Heart left ventricle (tissue), 16 donors: ENCODE data around the gene ATG16L2. TPM values are rescaled to one million over a fixed set of nuclear protein-coding genes. Genes with fewer than 3 reads are reported as not detected.

Experiments used
- ATAC-seq, 4 donors: fragments of 200-7000 bp; cut with Tn5 transposase; one replicate each; pipeline ENCODE4 v1.9.1; 2020 to 2022; ENCODE audit warnings: moderate library complexity in 4 of 4, mild to moderate bottlenecking in 3 of 4, moderate number of reproducible peaks in 1 of 4
- DNase-seq, 5 donors: peaks; one replicate each; pipeline ENCODE4 v3.0.0-alpha.2; 2020
- H3K27ac ChIP-seq, 12 donors: fragments of 200-600 bp; sonication (generic) in 4 of 12; one replicate each; pipeline versions ENCODE4 v1.5.0 to v1.8.0; 2016 to 2022; ENCODE audit warnings: mild to moderate bottlenecking in 2 of 12
- H3K27me3 ChIP-seq, 9 donors: fragments of 200-600 bp; sonication (generic) in 2 of 9; one replicate each; pipeline versions ENCODE4 v1.5.1 to v1.8.0; 2016 to 2022; ENCODE audit warnings: mild to moderate bottlenecking in 3 of 9
- H3K36me3 ChIP-seq, 9 donors: fragments of 200-600 bp; sonication (generic) in 2 of 9; one replicate each; pipeline versions ENCODE4 v1.5.0 to v1.8.0; 2018 to 2022; ENCODE audit warnings: mild to moderate bottlenecking in 2 of 9
- H3K4me1 ChIP-seq, 12 donors: fragments of 200-600 bp; sonication (generic) in 4 of 12; one replicate each; pipeline versions ENCODE4 v1.5.0 to v1.8.0; 2016 to 2022; ENCODE audit warnings: mild to moderate bottlenecking in 3 of 12
- H3K4me3 ChIP-seq, 12 donors: fragments of 200-600 bp; sonication (generic) in 4 of 12; one replicate each; pipeline versions ENCODE4 v1.5.0 to v1.8.0; 2017 to 2022; ENCODE audit warnings: mild to moderate bottlenecking in 9 of 12, moderate library complexity in 4 of 12
- H3K9me3 ChIP-seq, 12 donors: fragments of 200-600 bp; sonication (generic) in 4 of 12; one replicate each; pipeline versions ENCODE4 v1.5.0 to v1.8.0; 2016 to 2022; ENCODE audit warnings: mild to moderate bottlenecking in 1 of 12
- POLR2A ChIP-seq, 2 donors: fragments of 450-650 bp; IDR thresholded peaks; one replicate each; pipeline ENCODE4 v1.6.1; 2017; ENCODE audit warnings: antibody characterized with exemption in 2 of 2, mild to moderate bottlenecking in 2 of 2, moderate library complexity in 2 of 2
- WGBS, 4 donors: extraction: QIAGEN DNeasy Blood & Tissue Kit in 2 of 4; methylation state at CpG; one replicate each; pipeline versions ENCODE4 v1.1.5 to v1.1.7; 2013 to 2018; 5-methylcytosine and 5-hydroxymethylcytosine counted together
- intact Hi-C, 10 donors: fragments of 100-400 bp; cut with DNase I; formaldehyde crosslinking; loops; one replicate each; pipeline versions ENCODE4 v1.11.1 to v1.14.2; 2022
- polyA plus RNA-seq, 2 donors: library from polyadenylated mRNA; stranded (reverse); fragments of 200-250 nt; gene quantifications; one replicate each; pipeline ENCODE4 v1.2.3, GENCODE V29; 2013
- total RNA-seq, 9 donors: library from RNA; depleted of rRNA in 2 of 9; stranded (reverse); fragments of >200 nt in 2 of 9; fragmentation: NEBNext Ultra II Directional in 3 of 9; extraction: Animal tissue kit (Norgen Biotek cat#: 25700) in 3 of 9; gene quantifications; one replicate each; pipeline versions ENCODE4 v1.1.0 to v1.2.4, GENCODE V29; 2016 to 2023
- TF ChIP-seq, protein P1 (sequence below), 12 donors: fragments of 200-600 bp; sonication (generic) in 4 of 12; IDR thresholded peaks; one replicate each; pipeline versions ENCODE4 v1.5.0 to v1.8.0; 2018 to 2022; ENCODE audit warnings: antibody characterized with exemption in 12 of 12, mild to moderate bottlenecking in 5 of 12
- donor health status: ischemic (EF 13 %, LVEDD 7.1; RV severe dilation, severe dysfunction).
- donor health status: healthy with polysubstance abuse.
- donor health status: DM: no; HTN: yes; CAD: no.
- donor health status: DM: no; HTN: no; CAD: no.
- donor health status: ischemic (EF 25% LVEDD 6.9; RV normal size, moderate dysfunction).
- donor health status: ischemic (EF 25% LVEDD 5.7; RV mildly dilated, moderate dysfunction).
- donor health status: healthy.
- donor health status: DM: yes; HTN: yes; CAD: no.
- donor health status: ischemic (EF 35%, LVEDD 5.7; RV mildly dilated, moderate dysfunction).
- donor health status: nonischemic (EF 11% LVEDD 7.7; RV severe dilation, severe dysfunction).
- donor health status: DM: yes; HTN: yes; CAD: no.
- donor health status: PGD.
- donor health status: ischemic (EF 29% LVEDD 5.4; RV normal size, mild dysfunction).
- donor health status: nonischemic (EF 23%, LVEDD 6.1; RV moderate dilation, normal function).

Gene ATG16L2
- total and polyA plus RNA-seq, 11 donors, result 6.0 to 28.9 (median 13.2) TPM

DNA sequence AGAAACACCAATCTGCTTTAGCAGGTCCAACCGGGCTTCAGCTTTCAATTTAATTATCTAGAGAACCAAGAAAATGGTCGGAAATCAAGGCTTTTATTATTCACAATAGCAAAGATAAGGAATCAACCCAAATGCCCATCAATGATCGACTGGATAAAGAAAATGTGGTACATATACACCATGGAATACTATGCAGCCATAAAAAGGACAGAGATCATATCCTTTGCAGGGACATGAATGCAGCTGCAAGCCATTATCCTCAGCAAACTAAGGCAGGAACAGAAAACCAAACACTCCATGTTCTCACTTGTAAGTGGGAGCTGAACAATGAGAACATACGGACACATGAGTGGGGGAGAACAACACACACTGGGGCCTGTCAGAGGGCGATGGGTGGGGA, 53.8 kb downstream of the ATG16L2 start:
- no peak for ATAC-seq
- TF ChIP-seq, protein P1, sequence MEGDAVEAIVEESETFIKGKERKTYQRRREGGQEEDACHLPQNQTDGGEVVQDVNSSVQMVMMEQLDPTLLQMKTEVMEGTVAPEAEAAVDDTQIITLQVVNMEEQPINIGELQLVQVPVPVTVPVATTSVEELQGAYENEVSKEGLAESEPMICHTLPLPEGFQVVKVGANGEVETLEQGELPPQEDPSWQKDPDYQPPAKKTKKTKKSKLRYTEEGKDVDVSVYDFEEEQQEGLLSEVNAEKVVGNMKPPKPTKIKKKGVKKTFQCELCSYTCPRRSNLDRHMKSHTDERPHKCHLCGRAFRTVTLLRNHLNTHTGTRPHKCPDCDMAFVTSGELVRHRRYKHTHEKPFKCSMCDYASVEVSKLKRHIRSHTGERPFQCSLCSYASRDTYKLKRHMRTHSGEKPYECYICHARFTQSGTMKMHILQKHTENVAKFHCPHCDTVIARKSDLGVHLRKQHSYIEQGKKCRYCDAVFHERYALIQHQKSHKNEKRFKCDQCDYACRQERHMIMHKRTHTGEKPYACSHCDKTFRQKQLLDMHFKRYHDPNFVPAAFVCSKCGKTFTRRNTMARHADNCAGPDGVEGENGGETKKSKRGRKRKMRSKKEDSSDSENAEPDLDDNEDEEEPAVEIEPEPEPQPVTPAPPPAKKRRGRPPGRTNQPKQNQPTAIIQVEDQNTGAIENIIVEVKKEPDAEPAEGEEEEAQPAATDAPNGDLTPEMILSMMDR (IDR thresholded peaks at IDR 0.05), result no peak
- TF ChIP-seq POLR2A (IDR thresholded peaks at IDR 0.05), result no peak
- Histone ChIP-seq H3K4me1 (peaks cover 3 to 49% (median 33%) of the 10 kb centered on the region in 12 donors), H3K27me3 (no peaks in the 10 kb centered on the region), H3K36me3 (peaks cover 0 to 20% (median 12%) of the 10 kb centered on the region in 9 donors), H3K27ac (no peak overlapping the region), H3K9me3 (no peaks in the 10 kb centered on the region), H3K4me3 (no peak overlapping the region)
- DNase-seq, result no peak
- 93 to 99% (median 97%) methylated on average over 5 of the region's 5 CpGs for WGBS, 4 donors
- intact Hi-C loops, result no loop called here

DNA sequence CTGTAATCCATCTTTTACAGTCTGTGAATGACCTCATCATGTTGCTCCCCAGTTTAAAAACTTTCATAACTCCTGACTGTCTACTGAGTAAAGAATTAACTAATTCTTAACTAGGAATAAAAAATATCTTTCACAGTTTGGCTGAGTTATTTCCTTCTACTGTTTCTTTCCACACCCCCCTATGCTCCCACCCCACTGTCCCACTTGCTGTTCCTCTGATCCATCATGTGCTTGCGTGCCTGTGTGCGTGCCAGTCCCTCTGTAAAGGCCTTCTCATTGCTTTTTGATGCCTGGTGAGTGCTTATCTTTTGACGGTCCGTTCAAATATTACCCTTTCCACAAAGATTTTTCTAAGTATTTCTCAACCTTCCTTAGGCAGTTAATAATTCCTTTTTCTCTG, 55.6 kb downstream of the ATG16L2 start:
- ATAC-seq (no peak), DNase-seq (no peak)
- Histone ChIP-seq H3K27ac (peak overlapping the region in 1 of 12 donors; percentile 32), H3K4me3 (no peak overlapping the region), H3K9me3 (no peaks in the 10 kb centered on the region), H3K36me3 (peaks cover 0 to 31% (median 12%) of the 10 kb centered on the region in 9 donors), H3K4me1 (peaks cover 0 to 39% (median 18%) of the 10 kb centered on the region in 12 donors), H3K27me3 (no peaks in the 10 kb centered on the region)
- TF ChIP-seq POLR2A (IDR thresholded peaks at IDR 0.05), result no peak
- WGBS, 4 donors, result 66 to 81% (median 71%) methylated on average over 4 of the region's 4 CpGs
- intact Hi-C loops, result loop anchor here in 1 of 10 donors (5.0 kb wide), 1 partner anchor 47 kb away; no protein-coding TSS in a partner anchor

- intact Hi-C loops, result loop anchor here in 1 of 10 donors (5.0 kb wide), 1 partner anchor 46 kb away; no protein-coding TSS in a partner anchor
- H3K27me3 ChIP-seq, result no peaks in the 10 kb centered on the region
- no peak for DNase-seq
- no peak overlapping the region for H3K4me3 ChIP-seq
- peaks cover 0 to 35% (median 18%) of the 10 kb centered on the region in 9 donors for H3K36me3 ChIP-seq
- H3K4me1 ChIP-seq, result peaks cover 0 to 28% (median 6%) of the 10 kb centered on the region in 12 donors
- H3K9me3 ChIP-seq, result no peaks in the 10 kb centered on the region
- no peak for TF ChIP-seq POLR2A (IDR thresholded peaks at IDR 0.05)
- TF ChIP-seq, protein P1 (IDR thresholded peaks at IDR 0.05), result no peak
- ATAC-seq, result no peak
- peak overlapping the region in 2 of 12 donors; percentile 14 to 25 for H3K27ac ChIP-seq
- 69 to 76% (median 73%) methylated on average over 1 of the region's 1 CpG for WGBS, 4 donors
These were observed 56.9 kb downstream of the ATG16L2 start for GRCh38 chr11:72871119-72871518.

DNA sequence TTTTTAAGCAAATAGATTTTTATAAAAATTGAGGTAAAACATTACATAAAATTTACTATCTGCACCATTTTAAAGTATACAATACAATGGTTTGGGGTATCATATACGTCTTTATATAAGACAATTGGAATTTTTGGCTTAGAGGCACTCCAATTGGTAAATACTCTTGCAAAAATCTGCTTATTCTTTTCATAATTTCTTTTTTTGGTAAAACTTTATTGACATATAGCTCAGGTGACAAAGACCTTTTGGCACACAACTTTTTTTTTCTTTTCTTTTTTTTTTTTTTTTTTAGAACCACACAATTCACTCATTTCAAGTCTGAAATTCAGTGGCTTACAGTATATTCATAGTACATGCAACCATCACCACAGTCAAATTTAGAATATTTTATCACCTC, 57.8 kb downstream of the ATG16L2 start:
- no peaks in the 10 kb centered on the region for H3K27me3 ChIP-seq
- H3K4me3 ChIP-seq, result no peak overlapping the region
- no peaks in the 10 kb centered on the region for H3K9me3 ChIP-seq
- peaks cover 0 to 23% (median 0%) of the 10 kb centered on the region in 12 donors for H3K4me1 ChIP-seq
- H3K27ac ChIP-seq, result no peak overlapping the region
- intact Hi-C loops, result loop anchor here in 1 of 10 donors (5.0 kb wide), 1 partner anchor 45 kb away; no protein-coding TSS in a partner anchor
- WGBS, 4 donors, result 91 to 99% (median 94%) methylated on average over 1 of the region's 1 CpG
- no peak for DNase-seq
- TF ChIP-seq, protein P1 (IDR thresholded peaks at IDR 0.05), result no peak
- TF ChIP-seq POLR2A (IDR thresholded peaks at IDR 0.05), result no peak
- no peak for ATAC-seq
- peaks cover 0 to 40% (median 21%) of the 10 kb centered on the region in 9 donors for H3K36me3 ChIP-seq

DNA sequence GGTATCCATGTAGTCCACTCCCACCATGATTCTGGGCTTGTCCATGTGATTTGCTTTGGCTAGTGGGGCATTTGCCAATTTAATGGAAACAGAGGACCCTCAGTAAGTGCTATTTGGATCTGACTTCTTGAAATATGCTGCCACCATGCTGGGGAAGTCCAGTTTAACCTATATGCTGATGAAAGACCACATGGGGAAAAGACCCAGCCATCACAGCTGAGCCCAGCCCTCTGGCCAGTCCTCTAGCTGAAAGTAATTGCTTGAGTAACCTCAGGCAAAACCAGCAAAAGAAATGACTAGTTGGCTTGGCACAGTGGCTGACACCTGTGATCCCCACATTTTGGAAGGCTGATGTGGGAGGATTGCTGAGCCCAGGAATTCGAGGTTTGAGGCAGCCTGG, 61.5 kb downstream of the ATG16L2 start:
- 98 to 100% (median 100%) methylated on average over 1 of the region's 1 CpG for WGBS, 4 donors
- H3K27ac ChIP-seq, result no peak overlapping the region
- ATAC-seq (no peak), DNase-seq (no peak)
- H3K36me3 ChIP-seq, result peaks cover 0 to 38% (median 14%) of the 10 kb centered on the region in 9 donors
- H3K9me3 ChIP-seq, result peaks cover 0 to 7% (median 0%) of the 10 kb centered on the region in 12 donors
- H3K4me3 ChIP-seq, result no peak overlapping the region
- H3K27me3 ChIP-seq, result no peaks in the 10 kb centered on the region
- no peak for TF ChIP-seq POLR2A (IDR thresholded peaks at IDR 0.05)
- TF ChIP-seq, protein P1 (IDR thresholded peaks at IDR 0.05), result no peak
- intact Hi-C loops, result no loop called here
- peaks cover 0 to 12% (median 0%) of the 10 kb centered on the region in 12 donors for H3K4me1 ChIP-seq
